OCI-LY7 (cell line): ENCODE results near the gene UFD1. TPM values are rescaled to one million over a fixed set of nuclear protein-coding genes. Genes with fewer than 3 reads are reported as not detected.

Experiments
- BruUV-seq: library from RNA; stranded (reverse); fragments of 400-500 nt; replicated peaks from 2 replicates; lab custom pipeline; 2021; lab: Mats Ljungman, UMichigan
- CTCF ChIA-PET: fragments of 300-600 bp; sonication (Branson Sonifier 250); formaldehyde crosslinking; loops from one replicate; lab custom pipeline; 2022; ENCODE audit warnings: antibody characterized with exemption; ENCODE audit not compliant: unreplicated experiment; lab: Charles Lee
- POLR2A ChIA-PET: fragments of 300-600 bp; sonication (Branson Sonifier 250); formaldehyde crosslinking; loops from one replicate; lab custom pipeline; 2022; ENCODE audit warnings: antibody characterized with exemption; lab: Charles Lee
- DNase-seq: peaks from one replicate; pipeline ENCODE4 v3.0.0-alpha.2; 2015; ENCODE audit warnings: low spot score
- H2AFZ ChIP-seq: fragments of 200-600 bp; sonication (generic), shearing (Covaris generic); 2 replicates; pipeline ENCODE4 v1.6.1; 2014; ENCODE audit warnings: mild to moderate bottlenecking, antibody characterized with exemption, low read length, moderate library complexity
- H3K27ac ChIP-seq: fragments of 200-600 bp; sonication (generic); 2 replicates; pipeline ENCODE4 v1.5.1; 2014; ENCODE audit warnings: mixed run types, low read depth, mild to moderate bottlenecking, moderate library complexity, low read length, inconsistent platforms; ENCODE audit not compliant: poor library complexity, severe bottlenecking
- H3K36me3 ChIP-seq: fragments of 200-600 bp; sonication (generic); 2 replicates; pipeline ENCODE4 v1.6.1; 2014; ENCODE audit warnings: mild to moderate bottlenecking, antibody characterized with exemption, low read length, moderate library complexity, mixed read lengths; ENCODE audit not compliant: insufficient read depth
- H3K4me1 ChIP-seq: fragments of 200-600 bp; sonication (generic); 2 replicates; pipeline ENCODE4 v1.5.1; 2014; ENCODE audit warnings: mild to moderate bottlenecking, low read length; ENCODE audit not compliant: insufficient read depth, poor library complexity, severe bottlenecking
- H3K4me2 ChIP-seq: fragments of 200-600 bp; sonication (generic); 2 replicates; pipeline ENCODE4 v1.6.1; 2014; ENCODE audit warnings: mild to moderate bottlenecking, low read length
- H3K4me3 ChIP-seq: fragments of 200-600 bp; sonication (generic); 2 replicates; pipeline ENCODE4 v1.5.1; 2014; ENCODE audit warnings: mild to moderate bottlenecking, low read depth, low read length; ENCODE audit not compliant: poor library complexity, severe bottlenecking
- H3K79me2 ChIP-seq: fragments of 200-600 bp; sonication (generic); 2 replicates; pipeline ENCODE4 v1.6.1; 2016; ENCODE audit warnings: low read depth, mild to moderate bottlenecking, low read length, moderate library complexity, mixed read lengths; ENCODE audit not compliant: insufficient read depth
- H3K9me2 ChIP-seq: fragments of 200-600 bp; sonication (generic); 2 replicates; pipeline ENCODE4 v1.6.1; 2016; ENCODE audit warnings: mild to moderate bottlenecking, low read length, mixed read lengths; ENCODE audit not compliant: insufficient read depth
- H3K9me3 ChIP-seq: fragments of 200-600 bp; sonication (generic); 2 replicates; pipeline ENCODE4 v1.6.1; 2014; ENCODE audit warnings: mild to moderate bottlenecking, mixed run types, low read length, mixed read lengths
- H4K20me1 ChIP-seq: fragments of 200-600 bp; sonication (generic); 2 replicates; pipeline ENCODE4 v1.6.1; 2014; ENCODE audit warnings: mild to moderate bottlenecking, antibody characterized with exemption, low read length, moderate library complexity, mixed read lengths; ENCODE audit not compliant: insufficient read depth
- EZH2phosphoT487 ChIP-seq: fragments of 200-600 bp; sonication (generic); IDR thresholded peaks from 2 replicates; pipeline ENCODE4 v1.6.1; 2018; ENCODE audit warnings: low read depth, borderline replicate concordance, mild to moderate bottlenecking, mixed run types, antibody characterized with exemption, low read length, moderate library complexity, mixed read lengths
- intact Hi-C: fragments of 100-400 bp; cut with micrococcal nuclease; formaldehyde crosslinking; loops from one replicate; pipeline ENCODE4 v1.10.0; 2022; ENCODE audit not compliant: unreplicated experiment
- total RNA-seq, 2 experiments: library from RNA; depleted of rRNA in 1 of 2; stranded (reverse); fragments of >200 nt in 1 of 2; shearing (Covaris generic) in 1 of 2; gene quantifications; 2 replicates each; pipeline ENCODE4 v1.2.3, GENCODE V29; 2014 to 2022
- TF ChIP-seq, protein P1 (sequence below): fragments of 200-600 bp; sonication (generic); conservative IDR thresholded peaks from 2 replicates; pipeline ENCODE4 v1.5.1; 2014; ENCODE audit warnings: mild to moderate bottlenecking, antibody characterized with exemption, low read length, moderate library complexity, mixed read lengths

The UFD1 gene
- total RNA-seq, 2 experiments from 2014 or later: 60.1 to 70.8 TPM

DNA sequence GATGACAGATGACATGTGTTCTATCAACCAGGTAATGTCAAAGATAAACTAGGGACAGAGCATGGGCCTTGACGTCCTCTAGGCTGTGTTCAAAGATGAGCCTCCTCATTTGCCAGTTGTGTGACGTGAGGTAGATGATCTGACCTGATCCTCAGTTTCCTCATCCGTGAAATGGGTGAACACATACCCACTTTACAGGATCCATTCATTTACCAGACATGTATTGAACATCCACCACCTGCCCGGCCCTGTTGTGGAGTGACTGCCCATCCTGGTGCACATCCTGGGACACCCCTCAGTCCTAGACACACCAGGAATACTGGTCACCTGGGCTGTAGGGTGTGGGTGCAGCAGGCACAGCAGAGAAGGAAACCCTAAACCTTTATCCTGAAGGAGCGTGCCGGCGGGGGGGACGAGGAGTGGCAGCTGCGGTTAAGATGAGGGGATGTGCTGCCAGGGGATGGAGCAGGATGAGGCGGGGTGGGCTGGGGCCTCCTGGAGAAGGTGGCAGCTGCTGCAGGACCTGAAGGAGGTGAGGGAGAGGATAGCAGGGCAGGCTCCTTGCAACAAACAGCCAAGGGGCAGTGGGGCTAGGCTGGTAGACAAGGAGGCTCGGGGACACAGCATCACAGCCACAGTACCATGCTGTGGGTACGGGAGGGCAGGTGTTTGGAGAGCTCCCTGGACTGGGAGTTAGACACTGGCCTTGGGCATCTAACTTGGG, 36.8 kb upstream of the UFD1 start:
- DNase-seq: no peak
- intact Hi-C loops: no loop called here
- no peaks in the 10 kb centered on the region for H3K9me2 ChIP-seq
- CTCF ChIA-PET: no interaction called here
- no peak overlapping the region for H2AFZ ChIP-seq
- no peaks in the 10 kb centered on the region for H3K4me1 ChIP-seq
- no peak overlapping the region for H3K27ac ChIP-seq
- TF ChIP-seq EZH2phosphoT487: no peak
- TF ChIP-seq, protein P1, sequence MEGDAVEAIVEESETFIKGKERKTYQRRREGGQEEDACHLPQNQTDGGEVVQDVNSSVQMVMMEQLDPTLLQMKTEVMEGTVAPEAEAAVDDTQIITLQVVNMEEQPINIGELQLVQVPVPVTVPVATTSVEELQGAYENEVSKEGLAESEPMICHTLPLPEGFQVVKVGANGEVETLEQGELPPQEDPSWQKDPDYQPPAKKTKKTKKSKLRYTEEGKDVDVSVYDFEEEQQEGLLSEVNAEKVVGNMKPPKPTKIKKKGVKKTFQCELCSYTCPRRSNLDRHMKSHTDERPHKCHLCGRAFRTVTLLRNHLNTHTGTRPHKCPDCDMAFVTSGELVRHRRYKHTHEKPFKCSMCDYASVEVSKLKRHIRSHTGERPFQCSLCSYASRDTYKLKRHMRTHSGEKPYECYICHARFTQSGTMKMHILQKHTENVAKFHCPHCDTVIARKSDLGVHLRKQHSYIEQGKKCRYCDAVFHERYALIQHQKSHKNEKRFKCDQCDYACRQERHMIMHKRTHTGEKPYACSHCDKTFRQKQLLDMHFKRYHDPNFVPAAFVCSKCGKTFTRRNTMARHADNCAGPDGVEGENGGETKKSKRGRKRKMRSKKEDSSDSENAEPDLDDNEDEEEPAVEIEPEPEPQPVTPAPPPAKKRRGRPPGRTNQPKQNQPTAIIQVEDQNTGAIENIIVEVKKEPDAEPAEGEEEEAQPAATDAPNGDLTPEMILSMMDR: no peak
- H3K4me3 ChIP-seq: no peak overlapping the region
- H3K79me2 ChIP-seq: no peaks in the 10 kb centered on the region
- no TSS peak for BruUV-seq
- H3K4me2 ChIP-seq: no peak overlapping the region
- peaks cover 96% of the 10 kb centered on the region for H3K36me3 ChIP-seq
- POLR2A ChIA-PET: no interaction called here
- H3K9me3 ChIP-seq: no peaks in the 10 kb centered on the region
- H4K20me1 ChIP-seq: no peaks in the 10 kb centered on the region

DNA sequence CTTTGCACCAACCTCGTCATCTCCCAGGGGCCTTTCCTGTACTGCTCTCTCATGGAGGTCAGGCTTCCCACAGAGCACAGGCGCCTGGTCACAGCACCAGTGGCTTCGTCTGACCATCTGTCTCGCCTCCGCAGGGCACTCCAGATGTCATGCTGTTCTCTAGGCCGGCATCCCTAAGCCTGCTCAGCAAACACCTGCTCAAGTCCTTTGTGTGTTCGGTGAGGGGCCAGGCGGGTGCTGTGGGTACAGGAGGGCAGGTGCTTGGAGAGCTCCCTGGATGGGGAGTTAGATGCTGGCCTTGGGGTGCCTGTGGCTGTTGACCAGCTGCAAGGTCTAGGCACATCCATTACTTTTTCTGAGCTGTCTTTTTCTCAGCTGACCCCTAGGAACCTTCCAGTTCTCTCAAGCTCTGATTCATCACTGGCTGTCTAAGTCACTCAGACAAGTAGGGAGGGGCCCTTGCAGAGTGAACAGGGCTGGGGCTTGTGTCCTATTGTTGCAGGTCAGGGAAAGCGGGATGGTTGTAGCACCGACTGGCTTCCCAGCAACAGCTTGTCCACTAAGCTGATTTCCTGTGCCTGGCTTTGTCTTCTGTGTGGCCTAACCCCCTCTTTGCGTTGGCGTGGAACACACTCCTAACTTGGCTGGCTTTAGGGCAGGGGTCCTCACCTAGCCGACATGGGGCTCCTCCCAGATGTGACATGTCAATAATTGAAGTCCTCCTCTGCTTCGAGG, 36.0 kb upstream of the UFD1 start:
- no TSS peak for BruUV-seq
- CTCF ChIA-PET: interaction anchor here (0.6 kb wide), 1 partner anchor 359 kb away, joined by 4 read pairs; no protein-coding TSS in a partner anchor
- H2AFZ ChIP-seq: no peak overlapping the region
- H3K27ac ChIP-seq: no peak overlapping the region
- no peak overlapping the region for H3K4me3 ChIP-seq
- TF ChIP-seq, protein P1: no peak
- TF ChIP-seq EZH2phosphoT487: no peak
- POLR2A ChIA-PET: no interaction called here
- no peaks in the 10 kb centered on the region for H3K4me1 ChIP-seq
- H3K79me2 ChIP-seq: no peaks in the 10 kb centered on the region
- no peaks in the 10 kb centered on the region for H3K9me2 ChIP-seq
- H3K4me2 ChIP-seq: no peak overlapping the region
- H3K9me3 ChIP-seq: no peaks in the 10 kb centered on the region
- DNase-seq: no peak
- H4K20me1 ChIP-seq: no peaks in the 10 kb centered on the region
- intact Hi-C loops: no loop called here
- peaks cover 97% of the 10 kb centered on the region for H3K36me3 ChIP-seq

DNA sequence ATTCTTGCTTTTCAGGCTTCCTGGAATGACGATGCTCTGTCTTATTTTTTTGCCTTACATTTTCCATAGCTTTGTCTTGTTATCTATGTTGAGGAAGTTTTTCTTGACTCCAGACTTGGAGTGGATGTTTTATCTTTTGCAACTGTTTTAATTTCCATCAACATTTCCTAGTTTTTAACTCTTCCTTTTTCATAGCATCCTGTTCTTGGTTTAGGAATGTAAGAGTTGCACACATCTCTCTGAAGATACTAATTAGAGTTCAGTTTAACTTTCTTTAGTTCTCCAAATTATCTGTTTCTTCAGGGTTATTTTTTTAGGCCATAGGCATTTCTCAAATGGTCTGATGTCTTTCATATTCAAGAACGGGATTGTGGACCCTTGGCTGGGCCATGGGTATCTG, 34.8 kb upstream of the UFD1 start:
- POLR2A ChIA-PET: no interaction called here
- DNase-seq: no peak
- BruUV-seq: no TSS peak
- H3K4me1 ChIP-seq: no peaks in the 10 kb centered on the region
- no peaks in the 10 kb centered on the region for H3K9me3 ChIP-seq
- no peaks in the 10 kb centered on the region for H3K9me2 ChIP-seq
- H3K79me2 ChIP-seq: no peaks in the 10 kb centered on the region
- no peak overlapping the region for H2AFZ ChIP-seq
- no peaks in the 10 kb centered on the region for H4K20me1 ChIP-seq
- intact Hi-C loops: no loop called here
- peaks cover 98% of the 10 kb centered on the region for H3K36me3 ChIP-seq
- H3K4me3 ChIP-seq: no peak overlapping the region
- no peak overlapping the region for H3K4me2 ChIP-seq
- TF ChIP-seq, protein P1: no peak
- no peak for TF ChIP-seq EZH2phosphoT487
- no peak overlapping the region for H3K27ac ChIP-seq
- CTCF ChIA-PET: no interaction called here
